K562 (cell line): ENCODE measurements around the gene MED16. TPM values are rescaled to one million over a fixed set of nuclear protein-coding genes. Genes with fewer than 3 reads are reported as not detected.

Experiments
- BRD4 ChIP-seq: fragments of 200-600 bp; sonication (generic); IDR thresholded peaks from 2 replicates; pipeline ENCODE4 v1.6.1; 2017; ENCODE audit warnings: inconsistent platforms
- BRD9 ChIP-seq: fragments of 450-650 bp; IDR thresholded peaks from 2 replicates; pipeline ENCODE4 v1.6.1; 2018; ENCODE audit warnings: low read depth; ENCODE audit not compliant: partially characterized antibody
- CBFB ChIP-seq: sonication (generic); formaldehyde crosslinking; IDR thresholded peaks from 2 replicates; pipeline ENCODE4 v1.4.0; 2020; ENCODE audit warnings: mild to moderate bottlenecking, missing genetic modification reagents
- FOXM1 ChIP-seq, 2 experiments: fragments of 450-650 bp in 1 of 2; sonication (generic) in 1 of 2; formaldehyde crosslinking in 1 of 2; IDR thresholded peaks; 2 replicates each; pipeline versions ENCODE4 v1.6.1 to v1.9.0; 2017 to 2022; ENCODE audit warnings: low read depth in 2 of 2, mild to moderate bottlenecking in 2 of 2, missing genetic modification reagents in 1 of 2, moderate library complexity in 1 of 2
- FOXP1 ChIP-seq: sonication (generic); formaldehyde crosslinking; IDR thresholded peaks from 2 replicates; pipeline ENCODE4 v1.8.0; 2022; ENCODE audit warnings: mild to moderate bottlenecking, missing genetic modification reagents
- GTF2F1 ChIP-seq: IDR thresholded peaks from 2 replicates; pipeline ENCODE4 v1.6.1; 2011; ENCODE audit warnings: low read depth, low read length, improper control_type of control experiment
- MCM2 ChIP-seq: fragments of 450-650 bp; IDR thresholded peaks from 2 replicates; pipeline ENCODE4 v1.6.1; 2017; ENCODE audit warnings: low read depth, mild to moderate bottlenecking
- SLC30A9 ChIP-seq: fragments of 250-450 bp; sonication (Bioruptor Pico); IDR thresholded peaks from 2 replicates; pipeline ENCODE4 v1.8.0; 2022; ENCODE audit warnings: mild to moderate bottlenecking, moderate library complexity
- SUPT5H ChIP-seq: fragments of 450-650 bp; IDR thresholded peaks from 2 replicates; pipeline ENCODE4 v1.6.1; 2016
- TEAD4 ChIP-seq, 2 experiments: sonication (generic) in 1 of 2; formaldehyde crosslinking in 1 of 2; IDR thresholded peaks; 2 replicates each; pipeline versions ENCODE4 v1.6.1 to v1.8.0; 2012 to 2022; ENCODE audit warnings: borderline replicate concordance in 1 of 2, inconsistent platforms in 1 of 2, low read length in 1 of 2, mild to moderate bottlenecking in 1 of 2, missing genetic modification reagents in 1 of 2
- TRIM24 ChIP-seq, 2 experiments: fragments of 450-650 bp; IDR thresholded peaks; 2 replicates each; pipeline ENCODE4 v1.6.1; 2016
- VEZF1 ChIP-seq: fragments of 200-800 bp; sonication (Bioruptor generic); IDR thresholded peaks from 2 replicates; pipeline ENCODE4 v1.6.1; 2017; ENCODE audit warnings: missing genetic modification characterization, missing compliant biosample characterization
- ZBTB7A ChIP-seq: IDR thresholded peaks from 2 replicates; pipeline ENCODE4 v1.6.1; 2011; ENCODE audit warnings: low read depth, mild to moderate bottlenecking, low read length, moderate library complexity, borderline replicate concordance; ENCODE audit not compliant: control insufficient read depth
- ZNF707 ChIP-seq: fragments of 250-450 bp; sonication (Bioruptor Pico); conservative IDR thresholded peaks from 2 replicates; pipeline ENCODE4 v1.8.0; 2022; ENCODE audit warnings: inconsistent platforms, mild to moderate bottlenecking, moderate library complexity
- polyA plus RNA-seq, 8 experiments: library from polyadenylated mRNA; depleted of rRNA in 4 of 8; stranded (reverse) in 5 of 8; unstranded in 3 of 8; fragments of >200 nt; fragmentation: Nextera tagmentation in 2 of 8; fragmentation: Illumina TruSeq in 1 of 8; extraction: Ambion mirVana in 2 of 8; extraction: Trizol in 1 of 8; gene quantifications; 2 replicates each; pipeline versions ENCODE4 v1.2.1 to v1.2.3, GENCODE V29; 2011 to 2014; ENCODE audit warnings: inconsistent platforms in 1 of 8, missing spikeins in 1 of 8
- total RNA-seq, 7 experiments: library from RNA; depleted of rRNA in 6 of 7; stranded (reverse); fragments of >200 nt in 6 of 7; fragmentation: Illumina TruSeq in 2 of 7; extraction: Trizol in 2 of 7; gene quantifications; 2 replicates each; pipeline versions ENCODE4 v1.2.1 to v1.2.3, GENCODE V29; 2011 to 2021; ENCODE audit warnings: low replicate concordance in 1 of 7
- TF ChIP-seq, protein P1 (sequence below): sonication (generic); formaldehyde crosslinking; IDR thresholded peaks from 2 replicates; pipeline ENCODE4 v1.8.0; 2022; ENCODE audit warnings: mild to moderate bottlenecking, missing genetic modification reagents
- TF ChIP-seq, protein P2 (sequence below): fragments of 450-650 bp; IDR thresholded peaks from 2 replicates; pipeline ENCODE4 v1.6.1; 2016; ENCODE audit warnings: borderline replicate concordance

MED16 gene
- total and polyA plus RNA-seq, 9 of the 15 experiments (the other 6 are each of a cell fraction or from before 2014, with no cell fraction given) = 0.89 to 59.9 (median 8.6) TPM

GRCh38 chr19:917323-918151 lies 24.6 kb upstream of the MED16 start, which contains the start of gene KISS1R (continued):
- TF ChIP-seq FOXM1 (IDR thresholded peaks at IDR 0.05; ENCODE audit: low read depth) = no peak
- TF ChIP-seq FOXM1 (CRISPR knock-in tag; IDR thresholded peaks at IDR 0.05; ENCODE audit: low read depth) = 0 out of 2 replicates have a peak, but pooled peaks have one; percentile 60
- no peak for TF ChIP-seq SLC30A9 (CRISPR knock-in tag)
- TF ChIP-seq, protein P1, sequence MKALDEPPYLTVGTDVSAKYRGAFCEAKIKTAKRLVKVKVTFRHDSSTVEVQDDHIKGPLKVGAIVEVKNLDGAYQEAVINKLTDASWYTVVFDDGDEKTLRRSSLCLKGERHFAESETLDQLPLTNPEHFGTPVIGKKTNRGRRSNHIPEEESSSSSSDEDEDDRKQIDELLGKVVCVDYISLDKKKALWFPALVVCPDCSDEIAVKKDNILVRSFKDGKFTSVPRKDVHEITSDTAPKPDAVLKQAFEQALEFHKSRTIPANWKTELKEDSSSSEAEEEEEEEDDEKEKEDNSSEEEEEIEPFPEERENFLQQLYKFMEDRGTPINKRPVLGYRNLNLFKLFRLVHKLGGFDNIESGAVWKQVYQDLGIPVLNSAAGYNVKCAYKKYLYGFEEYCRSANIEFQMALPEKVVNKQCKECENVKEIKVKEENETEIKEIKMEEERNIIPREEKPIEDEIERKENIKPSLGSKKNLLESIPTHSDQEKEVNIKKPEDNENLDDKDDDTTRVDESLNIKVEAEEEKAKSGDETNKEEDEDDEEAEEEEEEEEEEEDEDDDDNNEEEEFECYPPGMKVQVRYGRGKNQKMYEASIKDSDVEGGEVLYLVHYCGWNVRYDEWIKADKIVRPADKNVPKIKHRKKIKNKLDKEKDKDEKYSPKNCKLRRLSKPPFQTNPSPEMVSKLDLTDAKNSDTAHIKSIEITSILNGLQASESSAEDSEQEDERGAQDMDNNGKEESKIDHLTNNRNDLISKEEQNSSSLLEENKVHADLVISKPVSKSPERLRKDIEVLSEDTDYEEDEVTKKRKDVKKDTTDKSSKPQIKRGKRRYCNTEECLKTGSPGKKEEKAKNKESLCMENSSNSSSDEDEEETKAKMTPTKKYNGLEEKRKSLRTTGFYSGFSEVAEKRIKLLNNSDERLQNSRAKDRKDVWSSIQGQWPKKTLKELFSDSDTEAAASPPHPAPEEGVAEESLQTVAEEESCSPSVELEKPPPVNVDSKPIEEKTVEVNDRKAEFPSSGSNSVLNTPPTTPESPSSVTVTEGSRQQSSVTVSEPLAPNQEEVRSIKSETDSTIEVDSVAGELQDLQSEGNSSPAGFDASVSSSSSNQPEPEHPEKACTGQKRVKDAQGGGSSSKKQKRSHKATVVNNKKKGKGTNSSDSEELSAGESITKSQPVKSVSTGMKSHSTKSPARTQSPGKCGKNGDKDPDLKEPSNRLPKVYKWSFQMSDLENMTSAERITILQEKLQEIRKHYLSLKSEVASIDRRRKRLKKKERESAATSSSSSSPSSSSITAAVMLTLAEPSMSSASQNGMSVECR (CRISPR knock-in tag) = peak; percentile 62; the same call in 1 of the 2 replicates
- TF ChIP-seq, protein P2, sequence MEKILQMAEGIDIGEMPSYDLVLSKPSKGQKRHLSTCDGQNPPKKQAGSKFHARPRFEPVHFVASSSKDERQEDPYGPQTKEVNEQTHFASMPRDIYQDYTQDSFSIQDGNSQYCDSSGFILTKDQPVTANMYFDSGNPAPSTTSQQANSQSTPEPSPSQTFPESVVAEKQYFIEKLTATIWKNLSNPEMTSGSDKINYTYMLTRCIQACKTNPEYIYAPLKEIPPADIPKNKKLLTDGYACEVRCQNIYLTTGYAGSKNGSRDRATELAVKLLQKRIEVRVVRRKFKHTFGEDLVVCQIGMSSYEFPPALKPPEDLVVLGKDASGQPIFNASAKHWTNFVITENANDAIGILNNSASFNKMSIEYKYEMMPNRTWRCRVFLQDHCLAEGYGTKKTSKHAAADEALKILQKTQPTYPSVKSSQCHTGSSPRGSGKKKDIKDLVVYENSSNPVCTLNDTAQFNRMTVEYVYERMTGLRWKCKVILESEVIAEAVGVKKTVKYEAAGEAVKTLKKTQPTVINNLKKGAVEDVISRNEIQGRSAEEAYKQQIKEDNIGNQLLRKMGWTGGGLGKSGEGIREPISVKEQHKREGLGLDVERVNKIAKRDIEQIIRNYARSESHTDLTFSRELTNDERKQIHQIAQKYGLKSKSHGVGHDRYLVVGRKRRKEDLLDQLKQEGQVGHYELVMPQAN = no peak
- no peak for TF ChIP-seq TEAD4 (IDR thresholded peaks at IDR 0.05; ENCODE audit: low read length)
- TF ChIP-seq TEAD4 (CRISPR knock-in tag; IDR thresholded peaks at IDR 0.05; ENCODE audit: borderline replicate concordance) = no peak
- TF ChIP-seq CBFB = 0 out of 2 replicates have a peak, but pooled peaks have one; percentile 27
- TF ChIP-seq GTF2F1 = no peak
- peak; percentile 36; the same call in 1 of the 2 replicates for TF ChIP-seq FOXP1 (CRISPR knock-in tag)
- 0 out of 2 replicates have a peak, but pooled peaks have one; percentile 49 for TF ChIP-seq SUPT5H
- peak; percentile 98 for TF ChIP-seq ZBTB7A
- peak in 1 of 2 experiments; percentile 19; a peak in 1 of 4 replicates for TF ChIP-seq TRIM24 (IDR thresholded peaks at IDR 0.05)
- TF ChIP-seq BRD9 = peak; percentile 61
- no peak for TF ChIP-seq MCM2
- TF ChIP-seq ZNF707 = no peak
- TF ChIP-seq BRD4 = no peak
- peak; percentile 88 for TF ChIP-seq VEZF1 (CRISPR knock-in tag)
